Stimulated activated CD8-positive, alpha-beta memory T cell treated with anti-CD3 and anti-CD28 coated beads, Interleukin-4, amount 100 ng/mL, for 4 hours (primary cell): ENCODE measurements around the gene G6PC2.
"Not testable (repeated sequence)": the region's sequence is repeated elsewhere in the genome, so short reads cannot be mapped to it uniquely, and the experiment has no call there.

Experiments
- DNase-seq, 2 donors: peaks; one replicate each; pipeline ENCODE4 v3.0.0-alpha.2; 2020; ENCODE audit warnings: low read depth in 2 of 2, low spot score in 1 of 2

Gene G6PC2

GRCh38 chr2:168904358-168904757, 3.3 kb downstream of the G6PC2 start:
- DNase-seq, result no peak

GRCh38 chr2:168907940-168908662, 7.0 kb downstream of the G6PC2 start:
- DNase-seq, result no peak

GRCh38 chr2:168910330-168910729, 9.2 kb downstream of the G6PC2 start:
- no peak for DNase-seq

GRCh38 chr2:168912466-168912865, 11.4 kb downstream of the G6PC2 start:
- DNase-seq, result no peak

GRCh38 chr2:168912901-168913369, 11.8 kb downstream of the G6PC2 start:
- no peak for DNase-seq

- no peak for DNase-seq
These were observed 12.4 kb downstream of the G6PC2 start for GRCh38 chr2:168913495-168913894.

GRCh38 chr2:168915441-168916330, 14.6 kb downstream of the G6PC2 start:
- no peak for DNase-seq

- no peak for DNase-seq
These were observed 15.2 kb downstream of the G6PC2 start for GRCh38 chr2:168916331-168916675.

GRCh38 chr2:168920504-168921157, 19.5 kb downstream of the G6PC2 start:
- no peak for DNase-seq

GRCh38 chr2:168926621-168927386, 25.7 kb downstream of the G6PC2 start:
- DNase-seq, result no peak

- no peak for DNase-seq
These were observed 27.2 kb downstream of the G6PC2 start for GRCh38 chr2:168928113-168928831.

GRCh38 chr2:168929031-168929430, 27.9 kb downstream of the G6PC2 start:
- DNase-seq, result no peak

GRCh38 chr2:168930242-168930641, 29.2 kb downstream of the G6PC2 start:
- DNase-seq, result no peak

- DNase-seq, result not testable (repeated sequence)
These were observed 31.1 kb downstream of the G6PC2 start for GRCh38 chr2:168932174-168932573.

- no peak for DNase-seq
These were observed 33.7 kb downstream of the G6PC2 start for GRCh38 chr2:168934826-168935225.

GRCh38 chr2:168935810-168936581, 34.9 kb downstream of the G6PC2 start:
- DNase-seq, result no peak

GRCh38 chr2:168939061-168939460, 38.0 kb downstream of the G6PC2 start:
- DNase-seq, result no peak

GRCh38 chr2:168939918-168940317, 38.8 kb downstream of the G6PC2 start:
- DNase-seq, result no peak

- DNase-seq, result no peak
These were observed 40.2 kb downstream of the G6PC2 start for GRCh38 chr2:168941297-168941696.

GRCh38 chr2:168944065-168944464, 43.0 kb downstream of the G6PC2 start:
- DNase-seq, result no peak
